K562 (cell line): ENCODE data around the gene HPDL. TPM values are rescaled to one million over a fixed set of nuclear protein-coding genes. Genes with fewer than 3 reads are reported as not detected.

Source experiments
- AFF4 ChIP-seq: sonication (generic); formaldehyde crosslinking; IDR thresholded peaks from 2 replicates; pipeline ENCODE4 v1.8.0; 2023; ENCODE audit warnings: mild to moderate bottlenecking, missing genetic modification reagents
- BMI1 ChIP-seq: fragments of 150-350 bp; IDR thresholded peaks from 2 replicates; pipeline ENCODE4 v1.6.1; 2014; ENCODE audit warnings: low read length
- CSDE1 ChIP-seq, 2 experiments: fragments of 450-650 bp; IDR thresholded peaks; 2 replicates each; pipeline ENCODE4 v1.6.1; 2016; ENCODE audit warnings: mild to moderate bottlenecking in 1 of 2
- FUS ChIP-seq: fragments of 200-400 bp; formaldehyde crosslinking; optimal IDR thresholded peaks from 2 replicates; pipeline ENCODE3; 2017; ENCODE audit warnings: low read depth, low read length
- GATAD2A ChIP-seq: fragments of 450-650 bp; IDR thresholded peaks from 2 replicates; pipeline ENCODE4 v1.6.1; 2017
- MCM5 ChIP-seq: fragments of 450-650 bp; IDR thresholded peaks from 2 replicates; pipeline ENCODE4 v1.6.1; 2016; ENCODE audit warnings: low read depth
- MGA ChIP-seq: fragments of 450-650 bp; IDR thresholded peaks from 2 replicates; pipeline ENCODE4 v1.6.1; 2016; ENCODE audit warnings: mild to moderate bottlenecking, moderate library complexity
- NRF1 ChIP-seq, 2 experiments: fragments of 450-650 bp; IDR thresholded peaks in 1 of 2; conservative IDR thresholded peaks in 1 of 2; 2 replicates each; pipeline ENCODE4 v1.6.1; 2014; ENCODE audit warnings: mild to moderate bottlenecking in 2 of 2
- RBM17 ChIP-seq: fragments of 200-400 bp; formaldehyde crosslinking; IDR thresholded peaks from 2 replicates; pipeline ENCODE4 v1.6.1; 2017; ENCODE audit warnings: low read depth, mild to moderate bottlenecking, low read length, borderline replicate concordance
- SMC3 ChIP-seq: conservative IDR thresholded peaks from 2 replicates; pipeline ENCODE4 v1.6.1; 2011; ENCODE audit warnings: low read depth, low read length, improper control_type of control experiment; ENCODE audit not compliant: insufficient read depth
- SP2 ChIP-seq: IDR thresholded peaks from 2 replicates; pipeline ENCODE4 v1.6.1; 2011; ENCODE audit warnings: mild to moderate bottlenecking, low read depth, low read length, moderate library complexity; ENCODE audit not compliant: poor library complexity, severe bottlenecking; ENCODE audit errors: extremely low read depth
- XRCC5 ChIP-seq: fragments of 200-400 bp; formaldehyde crosslinking; IDR thresholded peaks from 2 replicates; pipeline ENCODE4 v1.6.1; 2017; ENCODE audit warnings: low read depth, mild to moderate bottlenecking, low read length
- polyA plus RNA-seq, 8 experiments: library from polyadenylated mRNA; depleted of rRNA in 4 of 8; stranded (reverse) in 5 of 8; unstranded in 3 of 8; fragments of >200 nt; fragmentation: Nextera tagmentation in 2 of 8; fragmentation: Illumina TruSeq in 1 of 8; extraction: Ambion mirVana in 2 of 8; extraction: Trizol in 1 of 8; gene quantifications; 2 replicates each; pipeline versions ENCODE4 v1.2.1 to v1.2.3, GENCODE V29; 2011 to 2014; ENCODE audit warnings: inconsistent platforms in 1 of 8, missing spikeins in 1 of 8
- total RNA-seq, 7 experiments: library from RNA; depleted of rRNA in 6 of 7; stranded (reverse); fragments of >200 nt in 6 of 7; fragmentation: Illumina TruSeq in 2 of 7; extraction: Trizol in 2 of 7; gene quantifications; 2 replicates each; pipeline versions ENCODE4 v1.2.1 to v1.2.3, GENCODE V29; 2011 to 2021; ENCODE audit warnings: low replicate concordance in 1 of 7

HPDL gene
- total and polyA plus RNA-seq, 9 of the 15 experiments (the other 6 are each of a cell fraction or from before 2014, with no cell fraction given): not detected

GRCh38 chr1:45303520-45304310 lies 23.0 kb upstream of the HPDL start (continued):
- TF ChIP-seq MGA (peak; percentile 48), SMC3 (peak; percentile 96), RBM17 (no peak), SP2 (no peak), NRF1 (conservative IDR thresholded peaks at IDR 0.05 in 1 of 2, IDR thresholded peaks at IDR 0.05 in 1 of 2) (peak; percentile 68 to 76), GATAD2A (peak; percentile 58), FUS (peak; percentile 32), CSDE1 (IDR thresholded peaks at IDR 0.05) (peak in 1 of 2 experiments; percentile 14; a peak in 1 of 4 replicates), XRCC5 (peak; percentile 83), AFF4 (CRISPR knock-in tag) (peak; percentile 90), BMI1 (no peak), MCM5 (no peak)
